Natural killer cell (primary cell): Measurements from ENCODE around the gene CERS5. TPM values are rescaled to one million over a fixed set of nuclear protein-coding genes. Genes with fewer than 3 reads are reported as not detected.

Experiments used
- ATAC-seq, 3 donors: fragments of 150-1000 bp in 2 of 3; fragments of 200-7000 bp in 1 of 3; cut with Tn5 transposase; 1 replicate in 1 of 3; 2 replicates in 2 of 3; pipeline ENCODE4 v1.10.0; 2021; ENCODE audit warnings: mild to moderate bottlenecking in 2 of 3, moderate library complexity in 2 of 3
- DNase-seq, 2 donors: peaks; one replicate each; pipeline versions ENCODE4 v3.0.0 to v3.0.0-alpha.2; 2013 to 2021; ENCODE audit warnings: mixed read lengths in 1 of 2
- H3K27ac ChIP-seq: one replicate; pipeline ENCODE4 v1.5.1; 2013; ENCODE audit warnings: mild to moderate bottlenecking, low read length
- H3K27me3 ChIP-seq: one replicate; pipeline ENCODE4 v1.6.1; 2013; ENCODE audit warnings: low read length; ENCODE audit not compliant: control insufficient read depth, insufficient read depth
- H3K36me3 ChIP-seq: one replicate; pipeline ENCODE4 v1.6.1; 2013; ENCODE audit warnings: low read length; ENCODE audit not compliant: control insufficient read depth, insufficient read depth
- H3K4me1 ChIP-seq: one replicate; pipeline ENCODE4 v1.6.1; 2013; ENCODE audit warnings: low read length; ENCODE audit not compliant: control insufficient read depth, insufficient read depth
- H3K4me3 ChIP-seq: one replicate; pipeline ENCODE4 v1.5.1; 2013; ENCODE audit warnings: low read length
- H3K9me3 ChIP-seq: one replicate; pipeline ENCODE4 v1.6.1; 2013; ENCODE audit warnings: low read length; ENCODE audit not compliant: control insufficient read depth, insufficient read depth
- H3K27ac Mint-ChIP-seq, 2 donors: one replicate each; pipeline ENCODE4 v1.8.0; 2022; ENCODE audit warnings: mild to moderate bottlenecking in 2 of 2, mixed read lengths in 2 of 2, moderate library complexity in 1 of 2
- H3K27me3 Mint-ChIP-seq, 2 donors: one replicate each; pipeline ENCODE4 v1.8.0; 2022; ENCODE audit warnings: low read depth in 2 of 2, mixed read lengths in 2 of 2
- H3K36me3 Mint-ChIP-seq: one replicate; pipeline ENCODE4 v1.8.0; 2022; ENCODE audit warnings: mixed read lengths
- H3K4me1 Mint-ChIP-seq, 2 donors: one replicate each; pipeline ENCODE4 v1.8.0; 2022; ENCODE audit warnings: mixed read lengths in 2 of 2
- H3K4me3 Mint-ChIP-seq: one replicate; pipeline ENCODE4 v1.8.0; 2022; ENCODE audit warnings: mild to moderate bottlenecking, moderate library complexity, mixed read lengths
- H3K9me3 Mint-ChIP-seq, 2 donors: one replicate each; pipeline ENCODE4 v1.8.0; 2022; ENCODE audit warnings: mixed read lengths in 2 of 2
- CTCF ChIP-seq: fragments of 200-600 bp; IDR thresholded peaks from one replicate; pipeline ENCODE4 v1.8.0; 2022; ENCODE audit warnings: antibody characterized with exemption
- WGBS: methylation state at CpG from one replicate; pipeline ENCODE4 v1.1.7; 2013; ENCODE audit warnings: missing lambda C conversion rate; ENCODE audit not compliant: insufficient coverage; 5-methylcytosine and 5-hydroxymethylcytosine counted together
- intact Hi-C: fragments of 100-400 bp; cut with micrococcal nuclease; formaldehyde crosslinking; loops from one replicate; pipeline ENCODE4 v1.14.2; 2022
- total RNA-seq, 4 donors: library from RNA; stranded (reverse); fragments of 120-200 nt in 1 of 4; gene quantifications; one replicate each; pipeline versions ENCODE4 v1.2.3 to v1.2.4, GENCODE V29; 2013 to 2022

The CERS5 gene
- total RNA-seq, 3 donors from 2014 or later (not counting 1 experiment from before 2014, with no cell fraction given): 69.9 to 81.2 (median 75.8) TPM

GRCh38 chr12:50112456-50113218 lies 54.5 kb downstream of the CERS5 start:
- Histone ChIP-seq H3K27me3 (no peaks in the 10 kb centered on the region), H3K4me1 (peaks cover 33% of the 10 kb centered on the region), H3K27ac (peak overlapping the region; percentile 93), H3K36me3 (peaks cover 12% of the 10 kb centered on the region), H3K9me3 (no peaks in the 10 kb centered on the region), H3K4me3 (peak overlapping the region; percentile 97)
- Mint-ChIP-seq H3K27ac (peak overlapping the region; percentile 89 to 96), H3K9me3 (no peaks in the 10 kb centered on the region), H3K4me3 (peak overlapping the region; percentile 99), H3K4me1 (peaks cover 28 to 44% of the 10 kb centered on the region in 2 donors), H3K36me3 (no peaks in the 10 kb centered on the region), H3K27me3 (no peaks in the 10 kb centered on the region)
- DNase-seq (no peak), ATAC-seq (no peak)
- intact Hi-C loops: loop anchor here (1.0 to 5.0 kb wide), 2 partner anchors 55 to 370 kb away; partner anchors contain the start of genes CERS5 and TMBIM6
- TF ChIP-seq CTCF: no peak
- WGBS: 19% methylated on average over 26 of the region's 26 CpGs

- Histone ChIP-seq H3K4me1 (peaks cover 33% of the 10 kb centered on the region), H3K36me3 (peaks cover 9% of the 10 kb centered on the region), H3K4me3 (peak within 1 kb of the TSS; percentile 97), H3K27me3 (no peaks in the 10 kb centered on the region), H3K27ac (peak within 1 kb of the TSS; percentile 93), H3K9me3 (no peaks in the 10 kb centered on the region)
- intact Hi-C loops: loop anchor here (1.0 to 5.0 kb wide), 4 partner anchors 27 to 370 kb away; partner anchors contain the start of genes CERS5, RACGAP1, SMARCD1 and TMBIM6
- peak within 1 kb of the TSS; percentile 99 for H3K4me3 Mint-ChIP-seq
- H3K27me3 Mint-ChIP-seq: no peaks in the 10 kb centered on the region
- TF ChIP-seq CTCF: peak; percentile 89
- no peaks in the 10 kb centered on the region for H3K36me3 Mint-ChIP-seq
- peak; percentile 99 to 100 for DNase-seq
- H3K27ac Mint-ChIP-seq: peak within 1 kb of the TSS; percentile 89 to 96
- no peaks in the 10 kb centered on the region for H3K9me3 Mint-ChIP-seq
- under 1% methylated on average over 59 of the region's 59 CpGs for WGBS
- peak; percentile 83 to 93 (median 85) for ATAC-seq
- H3K4me1 Mint-ChIP-seq: peaks cover 28 to 37% of the 10 kb centered on the region in 2 donors
These were observed 55.3 kb downstream of the CERS5 start, which contains the start of gene COX14 for GRCh38 chr12:50111693-50112455. COX14 (plus strand) TSS chr12:50112236; CDS start chr12:50120044, 7,808 bp downstream.

- H3K27me3 Mint-ChIP-seq: no peaks in the 10 kb centered on the region
- H3K4me3 Mint-ChIP-seq: peak overlapping the region; percentile 99
- H3K9me3 Mint-ChIP-seq: no peaks in the 10 kb centered on the region
- peak overlapping the region; percentile 89 to 96 for H3K27ac Mint-ChIP-seq
- Histone ChIP-seq H3K27me3 (no peaks in the 10 kb centered on the region), H3K36me3 (peaks cover 5% of the 10 kb centered on the region), H3K4me1 (peaks cover 33% of the 10 kb centered on the region), H3K27ac (peak overlapping the region; percentile 93), H3K9me3 (no peaks in the 10 kb centered on the region), H3K4me3 (peak overlapping the region; percentile 26)
- intact Hi-C loops: loop anchor here (1.0 to 5.0 kb wide), 3 partner anchors 26 to 369 kb away; partner anchors contain the start of genes RACGAP1, SMARCD1 and TMBIM6
- no peaks in the 10 kb centered on the region for H3K36me3 Mint-ChIP-seq
- H3K4me1 Mint-ChIP-seq: peaks cover 28 to 32% of the 10 kb centered on the region in 2 donors
- WGBS: 16% methylated on average over 19 of the region's 19 CpGs
- ATAC-seq (no peak), DNase-seq (no peak)
- TF ChIP-seq CTCF: no peak
These were observed 55.8 kb downstream of the CERS5 start for GRCh38 chr12:50111395-50111692.
